ENCODE measurements around the gene ERBIN. TPM values are rescaled to one million over a fixed set of nuclear protein-coding genes. Genes with fewer than 3 reads are reported as not detected.

The ERBIN gene
- total and polyA plus RNA-seq, 2 of the 4 experiments (the other 2 are of a cell fraction) = 25.8 to 70.1 TPM

DNA sequence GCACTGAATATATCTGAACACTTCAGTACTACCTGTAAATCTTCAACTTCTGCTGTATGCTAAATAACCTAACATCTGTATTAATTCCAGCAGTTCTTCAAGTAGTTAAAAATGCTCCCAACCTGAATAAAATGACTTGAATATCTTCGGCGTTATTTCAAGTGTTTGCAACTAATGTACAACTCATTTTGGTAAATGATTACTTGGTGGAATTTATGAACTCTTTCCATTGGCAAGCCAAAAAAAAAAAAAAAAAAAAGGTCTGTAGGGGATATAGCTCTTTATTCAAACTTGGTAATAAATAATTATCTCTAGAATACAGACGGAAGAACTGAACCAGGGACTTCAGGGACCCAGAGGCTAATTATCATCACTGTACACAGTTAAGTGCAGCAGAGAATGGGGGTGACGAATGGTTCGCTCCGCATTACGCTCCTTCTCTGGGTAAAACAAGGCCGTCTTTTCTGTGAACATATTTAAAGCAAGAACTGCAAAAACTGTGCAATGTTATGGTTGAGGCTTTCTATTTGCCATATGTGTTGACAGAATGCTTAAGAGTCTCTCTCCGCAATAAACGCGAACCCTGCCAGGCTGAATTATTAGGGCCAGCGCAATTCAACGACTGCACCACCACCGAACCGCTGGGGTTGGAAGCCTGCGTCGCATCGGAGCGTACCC lies 1.9 kb upstream of the ERBIN start (continued):
- no peak for TF ChIP-seq POLR2A (IDR thresholded peaks at IDR 0.05; ENCODE audit: low read depth, low read length)
- no peak for TF ChIP-seq SMC3 (IDR thresholded peaks at IDR 0.05; ENCODE audit: low read depth, low read length)

DNA sequence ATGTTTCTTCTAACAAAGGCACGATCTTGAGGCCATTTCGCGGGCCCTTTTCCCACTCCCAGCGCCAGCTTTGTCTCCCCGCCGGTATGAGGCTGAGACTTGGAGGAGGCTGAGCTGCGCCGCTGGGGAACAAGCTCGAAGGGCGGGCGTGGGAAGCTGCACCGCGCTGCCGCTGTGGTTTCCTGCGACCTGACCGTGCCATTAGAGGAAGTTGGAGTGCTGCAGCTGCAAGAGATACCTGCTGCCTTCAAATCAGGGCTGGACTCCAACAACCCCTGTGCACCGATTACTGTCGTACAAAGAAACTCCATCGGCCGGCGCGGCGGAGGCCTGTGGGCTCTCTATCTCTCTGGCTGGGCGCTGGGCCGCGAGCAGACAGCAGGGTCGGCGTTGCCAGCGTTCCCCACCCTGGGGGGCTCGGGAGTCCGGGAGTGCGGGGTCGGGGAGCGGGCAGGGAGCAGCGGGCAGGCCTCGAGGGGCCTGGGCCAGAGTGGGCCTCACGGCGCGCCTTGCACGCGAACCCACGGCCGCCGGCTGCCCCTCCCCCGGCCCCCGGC lies 1.3 kb upstream of the ERBIN start:
- Histone ChIP-seq H3K27me3 (ENCODE audit: control insufficient read depth, insufficient read depth, low read length) (no peaks in the 10 kb centered on the region), H3K27ac (ENCODE audit: insufficient read depth, low read length) (peak overlapping the region; percentile 92), H2BK20ac (ENCODE audit: low read depth, low read length) (peak overlapping the region; percentile 27; the same call in 1 of the 2 replicates), H3K4me2 (ENCODE audit: low read depth, low read length) (peak overlapping the region; percentile 92), H3K4ac (ENCODE audit: low read depth, low read length) (peak overlapping the region; percentile 97), H3K9me1 (ENCODE audit: insufficient read depth, low read length) (no peaks in the 10 kb centered on the region; the same call in 1 of the 2 replicates), H3K9me3 (ENCODE audit: control insufficient read depth, insufficient read depth, low read length) (no peaks in the 10 kb centered on the region), H4K20me1 (ENCODE audit: insufficient read depth, low read length) (peaks cover 10% of the 10 kb centered on the region; the same call in 1 of the 2 replicates), H3K9ac (ENCODE audit: low read depth, low read length) (peak overlapping the region; percentile 92), H2BK120ac (ENCODE audit: low read depth, low read length) (peak overlapping the region; percentile 69), H2AK9ac (replicated peaks; ENCODE audit: low read depth, low read length, poor library complexity) (peak overlapping the region; percentile 74), H3K14ac (replicated peaks; ENCODE audit: low read depth, low read length) (peak overlapping the region; percentile 90), H3K4me1 (ENCODE audit: control insufficient read depth, insufficient read depth, low read length) (no peaks in the 10 kb centered on the region), H2AK5ac (ENCODE audit: low read depth, low read length) (peak overlapping the region; percentile 59), H2BK5ac (ENCODE audit: low read depth, low read length, poor library complexity, severe bottlenecking) (peak overlapping the region; percentile 92), H2BK15ac (ENCODE audit: low read depth, low read length) (peak overlapping the region; percentile 92; the same call in 2 of the 3 replicates), H3K4me3 (ENCODE audit: insufficient read depth, low read depth, low read length) (peak overlapping the region; percentile 59), H3K56ac (ENCODE audit: extremely low read depth, insufficient read depth, low read length) (peak overlapping the region; percentile 42), H2AFZ (replicated peaks; ENCODE audit: low read length, poor library complexity) (peak overlapping the region; percentile 96), H4K5ac (ENCODE audit: low read depth, low read length) (peak overlapping the region; percentile 84), H3K23ac (ENCODE audit: low read depth, low read length) (peak overlapping the region; percentile 99), H3K79me1 (ENCODE audit: low read depth in 1 of 2, low read length in 2 of 2) (peaks cover 4 to 14% of the 10 kb centered on the region in 2 experiments; a peak in 3 of 4 replicates), H4K91ac (ENCODE audit: insufficient read depth, low read depth, low read length) (peak overlapping the region; percentile 90), H4K8ac (ENCODE audit: low read depth in 2 of 2, low read length in 2 of 2) (peak overlapping the region; percentile 65 to 87), H3K18ac (ENCODE audit: low read depth, low read length) (peak overlapping the region; percentile 73), H3K36me3 (ENCODE audit: control insufficient read depth, insufficient read depth, low read length) (peaks cover 2% of the 10 kb centered on the region)
- ATAC-seq (ENCODE audit: low read depth) = peak; percentile 25
- 2% methylated on average over 10 of the region's 46 CpGs; no CpG with 5 or more reads in 1 of the 2 experiments for WGBS, 2 experiments (ENCODE audit: extremely low coverage in 2 of 2, insufficient read length in 1 of 2)
- ChIA-PET CTCF (interaction anchor here (1.7 kb wide), 1 partner anchor 182 kb away, joined by 6 read pairs; no protein-coding TSS in a partner anchor), POLR2A (ENCODE audit: unreplicated experiment) (interaction anchor here (0.6 to 1.5 kb wide), 2 partner anchors 124 to 205 kb away, joined by 3 read pairs; no protein-coding TSS in a partner anchor)
- dilution Hi-C loops (cut with HindIII; ENCODE audit: low sequenced_read_pairs, unreplicated experiment) = no loop called here
- intact Hi-C loops (cut with micrococcal nuclease) = loop anchor here (2.0 to 5.0 kb wide), 3 partner anchors 117 to 182 kb away; no protein-coding TSS in a partner anchor
- no TSS peak for BruUV-seq (replicated peaks)
- in situ Hi-C loops (cut with MboI; ENCODE audit: low sequenced_read_pairs) = no loop called here
- TF ChIP-seq NFE2L2 (IDR thresholded peaks at IDR 0.05; ENCODE audit: low read depth, low read length) (no peak), BHLHE40 (IDR thresholded peaks at IDR 0.05; ENCODE audit: low read depth, low read length) (peak; percentile 37; the same call in 1 of the 2 replicates)
- DNase-seq = peak; percentile 82
